ENCODE results near the gene RGS2. TPM values are rescaled to one million over a fixed set of nuclear protein-coding genes. Genes with fewer than 3 reads are reported as not detected.

The RGS2 gene
- total and polyA plus RNA-seq, 2 of the 4 experiments (the other 2 are of a cell fraction), result 13.5 to 19.7 TPM

DNA sequence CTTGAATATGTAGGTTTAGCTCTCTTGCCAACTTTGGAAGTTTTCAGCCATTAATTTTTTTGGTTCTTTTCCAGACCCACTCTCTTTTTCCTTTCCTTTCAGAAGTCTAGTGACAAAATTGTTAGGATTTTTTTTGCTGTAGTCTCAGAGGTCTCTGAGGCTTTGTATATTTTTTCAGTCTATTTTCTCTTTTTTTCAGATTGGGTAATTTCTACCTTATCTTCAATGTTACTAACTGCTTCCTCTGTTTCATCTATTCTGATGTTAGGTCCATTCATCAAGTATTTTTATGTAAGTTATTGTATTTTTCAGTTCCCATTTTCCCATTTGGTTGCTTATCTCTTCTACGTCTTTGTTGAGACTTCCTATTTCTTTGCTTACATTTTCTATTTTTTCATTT is 15.7 kb downstream of the RGS2 start:
- Histone ChIP-seq H2BK120ac (ENCODE audit: low read depth, low read length) (no peak overlapping the region), H3K23ac (ENCODE audit: low read depth, low read length) (no peak overlapping the region), H3K9me1 (ENCODE audit: insufficient read depth, low read length) (no peaks in the 10 kb centered on the region), H3K56ac (ENCODE audit: extremely low read depth, insufficient read depth, low read length) (no peak overlapping the region), H4K91ac (ENCODE audit: insufficient read depth, low read depth, low read length) (no peak overlapping the region), H3K27me3 (ENCODE audit: control insufficient read depth, insufficient read depth, low read length) (no peaks in the 10 kb centered on the region), H3K14ac (replicated peaks; ENCODE audit: low read depth, low read length) (no peak overlapping the region), H3K9ac (ENCODE audit: low read depth, low read length) (no peak overlapping the region), H2AK5ac (ENCODE audit: low read depth, low read length) (no peak overlapping the region), H2BK20ac (ENCODE audit: low read depth, low read length) (no peak overlapping the region), H4K5ac (ENCODE audit: low read depth, low read length) (no peak overlapping the region), H3K4me3 (ENCODE audit: insufficient read depth, low read depth, low read length) (no peak overlapping the region), H4K8ac (ENCODE audit: low read depth in 2 of 2, low read length in 2 of 2) (no peak overlapping the region), H3K27ac (ENCODE audit: insufficient read depth, low read length) (no peak overlapping the region), H2AK9ac (replicated peaks; ENCODE audit: low read depth, low read length, poor library complexity) (no peak overlapping the region), H3K4me1 (ENCODE audit: control insufficient read depth, insufficient read depth, low read length) (peaks cover 3% of the 10 kb centered on the region; the same call in 1 of the 2 replicates), H3K18ac (ENCODE audit: low read depth, low read length) (no peak overlapping the region), H2BK5ac (ENCODE audit: low read depth, low read length, poor library complexity, severe bottlenecking) (no peak overlapping the region), H3K4me2 (ENCODE audit: low read depth, low read length) (no peak overlapping the region), H2BK15ac (ENCODE audit: low read depth, low read length) (no peak overlapping the region), H3K79me1 (ENCODE audit: low read depth in 1 of 2, low read length in 2 of 2) (no peaks in the 10 kb centered on the region), H3K36me3 (ENCODE audit: control insufficient read depth, insufficient read depth, low read length) (no peaks in the 10 kb centered on the region), H3K4ac (ENCODE audit: low read depth, low read length) (no peak overlapping the region), H2AFZ (replicated peaks; ENCODE audit: low read length, poor library complexity) (no peak overlapping the region), H4K20me1 (ENCODE audit: insufficient read depth, low read length) (no peaks in the 10 kb centered on the region), H3K9me3 (ENCODE audit: control insufficient read depth, insufficient read depth, low read length) (no peaks in the 10 kb centered on the region)
- POLR2A ChIA-PET (ENCODE audit: unreplicated experiment), result no interaction called here
- no peak for ATAC-seq (ENCODE audit: low read depth)
- dilution Hi-C loops (cut with HindIII; ENCODE audit: low sequenced_read_pairs, unreplicated experiment), result loop anchor here (25.0 kb wide), 1 partner anchor 188 kb away; no protein-coding TSS in a partner anchor
- no TSS peak for BruUV-seq (replicated peaks)
- intact Hi-C loops (cut with micrococcal nuclease), result no loop called here
- no peak for DNase-seq
- TF ChIP-seq SMC3 (IDR thresholded peaks at IDR 0.05; ENCODE audit: low read depth, low read length) (no peak), BHLHE40 (IDR thresholded peaks at IDR 0.05; ENCODE audit: low read depth, low read length) (no peak), MAFK (IDR thresholded peaks at IDR 0.05; ENCODE audit: low read depth, low read length) (no peak), CHD1 (IDR thresholded peaks at IDR 0.05; ENCODE audit: low read depth, low read length) (no peak), POLR2A (IDR thresholded peaks at IDR 0.05; ENCODE audit: low read depth, low read length) (no peak), MAZ (IDR thresholded peaks at IDR 0.05; ENCODE audit: borderline replicate concordance, low read depth, low read length) (no peak), CEBPB (IDR thresholded peaks at IDR 0.05; ENCODE audit: low read depth, low read length) (no peak)
- TF ChIP-seq, protein P1, sequence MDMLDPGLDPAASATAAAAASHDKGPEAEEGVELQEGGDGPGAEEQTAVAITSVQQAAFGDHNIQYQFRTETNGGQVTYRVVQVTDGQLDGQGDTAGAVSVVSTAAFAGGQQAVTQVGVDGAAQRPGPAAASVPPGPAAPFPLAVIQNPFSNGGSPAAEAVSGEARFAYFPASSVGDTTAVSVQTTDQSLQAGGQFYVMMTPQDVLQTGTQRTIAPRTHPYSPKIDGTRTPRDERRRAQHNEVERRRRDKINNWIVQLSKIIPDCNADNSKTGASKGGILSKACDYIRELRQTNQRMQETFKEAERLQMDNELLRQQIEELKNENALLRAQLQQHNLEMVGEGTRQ (IDR thresholded peaks at IDR 0.05; ENCODE audit: low read depth, low read length), result no peak
- TF ChIP-seq, protein P2, sequence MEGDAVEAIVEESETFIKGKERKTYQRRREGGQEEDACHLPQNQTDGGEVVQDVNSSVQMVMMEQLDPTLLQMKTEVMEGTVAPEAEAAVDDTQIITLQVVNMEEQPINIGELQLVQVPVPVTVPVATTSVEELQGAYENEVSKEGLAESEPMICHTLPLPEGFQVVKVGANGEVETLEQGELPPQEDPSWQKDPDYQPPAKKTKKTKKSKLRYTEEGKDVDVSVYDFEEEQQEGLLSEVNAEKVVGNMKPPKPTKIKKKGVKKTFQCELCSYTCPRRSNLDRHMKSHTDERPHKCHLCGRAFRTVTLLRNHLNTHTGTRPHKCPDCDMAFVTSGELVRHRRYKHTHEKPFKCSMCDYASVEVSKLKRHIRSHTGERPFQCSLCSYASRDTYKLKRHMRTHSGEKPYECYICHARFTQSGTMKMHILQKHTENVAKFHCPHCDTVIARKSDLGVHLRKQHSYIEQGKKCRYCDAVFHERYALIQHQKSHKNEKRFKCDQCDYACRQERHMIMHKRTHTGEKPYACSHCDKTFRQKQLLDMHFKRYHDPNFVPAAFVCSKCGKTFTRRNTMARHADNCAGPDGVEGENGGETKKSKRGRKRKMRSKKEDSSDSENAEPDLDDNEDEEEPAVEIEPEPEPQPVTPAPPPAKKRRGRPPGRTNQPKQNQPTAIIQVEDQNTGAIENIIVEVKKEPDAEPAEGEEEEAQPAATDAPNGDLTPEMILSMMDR (conservative IDR thresholded peaks at IDR 0.05; ENCODE audit: low read depth, low read length), result no peak
- TF ChIP-seq, protein P3, sequence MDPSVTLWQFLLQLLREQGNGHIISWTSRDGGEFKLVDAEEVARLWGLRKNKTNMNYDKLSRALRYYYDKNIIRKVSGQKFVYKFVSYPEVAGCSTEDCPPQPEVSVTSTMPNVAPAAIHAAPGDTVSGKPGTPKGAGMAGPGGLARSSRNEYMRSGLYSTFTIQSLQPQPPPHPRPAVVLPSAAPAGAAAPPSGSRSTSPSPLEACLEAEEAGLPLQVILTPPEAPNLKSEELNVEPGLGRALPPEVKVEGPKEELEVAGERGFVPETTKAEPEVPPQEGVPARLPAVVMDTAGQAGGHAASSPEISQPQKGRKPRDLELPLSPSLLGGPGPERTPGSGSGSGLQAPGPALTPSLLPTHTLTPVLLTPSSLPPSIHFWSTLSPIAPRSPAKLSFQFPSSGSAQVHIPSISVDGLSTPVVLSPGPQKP (IDR thresholded peaks at IDR 0.05; ENCODE audit: borderline replicate concordance, low read depth, low read length), result no peak
- CTCF ChIA-PET, result no interaction called here
- in situ Hi-C loops (cut with MboI; ENCODE audit: low sequenced_read_pairs), result no loop called here
- WGBS, 2 experiments (ENCODE audit: extremely low coverage in 2 of 2, insufficient read length in 1 of 2), result no CpG with 5 or more reads among the region's 1 CpG
